HG02759 (cell line): ENCODE results near the gene SAMD7.

Experiments used
- ATAC-seq: cut with Tn5 transposase; IDR thresholded peaks from one replicate; pipeline ENCODE4 v1.9.1; 2021; ENCODE audit warnings: mild to moderate bottlenecking, moderate library complexity; ENCODE audit not compliant: unreplicated experiment

The SAMD7 gene

GRCh38 chr3:169907476-169907875 lies 3.9 kb upstream of the SAMD7 start:
- no peak for ATAC-seq

DNA sequence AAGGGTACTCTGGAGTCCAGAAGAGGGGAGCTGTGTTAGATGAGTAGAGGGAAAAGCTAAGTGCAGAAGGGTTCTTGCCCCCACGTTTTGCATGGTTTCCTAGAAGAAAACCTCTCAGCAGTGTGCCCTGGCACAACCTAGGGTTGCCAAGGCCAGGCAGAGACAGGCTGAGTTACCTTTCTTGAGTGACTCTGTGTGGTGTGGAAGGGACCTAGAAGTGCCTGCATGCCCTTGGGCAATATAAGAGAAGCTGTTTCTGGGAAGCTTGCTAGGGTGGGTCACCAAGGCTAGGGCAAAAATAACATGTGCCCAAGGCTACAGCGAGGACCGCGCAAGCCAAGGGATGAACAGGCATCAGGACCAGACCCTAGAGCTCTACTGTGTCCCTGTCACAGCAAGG lies 3.4 kb upstream of the SAMD7 start:
- ATAC-seq = no peak

- ATAC-seq = no peak
Measured at GRCh38 chr3:169913323-169913722, 2.0 kb downstream of the SAMD7 start.

- ATAC-seq = no peak
Measured at GRCh38 chr3:169914321-169914720, 2.9 kb downstream of the SAMD7 start.

GRCh38 chr3:169923189-169923588 lies 11.8 kb downstream of the SAMD7 start:
- ATAC-seq = no peak

DNA sequence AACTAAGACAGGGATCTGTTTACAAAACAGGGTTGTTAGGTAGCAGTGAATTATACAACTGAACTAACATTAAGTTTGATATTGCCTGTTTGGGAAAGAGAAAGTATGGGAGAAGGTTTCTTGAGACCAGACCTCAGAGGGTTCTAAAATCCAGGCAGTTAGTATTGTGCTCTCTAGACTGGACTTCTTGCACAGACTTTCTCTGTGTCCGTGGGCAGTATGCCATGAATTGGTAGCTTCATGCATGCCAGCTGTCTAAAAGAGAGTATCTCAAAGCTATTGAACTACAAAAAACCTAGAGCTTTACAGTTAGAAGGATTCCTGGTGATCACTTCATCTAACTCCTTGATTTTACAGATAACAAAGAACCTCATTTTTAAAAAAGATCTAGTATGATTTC lies 12.5 kb downstream of the SAMD7 start:
- ATAC-seq = no peak

- ATAC-seq = peak; percentile 28
Measured at GRCh38 chr3:169929830-169930519, 18.6 kb downstream of the SAMD7 start.

GRCh38 chr3:169930843-169931242 lies 19.5 kb downstream of the SAMD7 start:
- no peak for ATAC-seq

DNA sequence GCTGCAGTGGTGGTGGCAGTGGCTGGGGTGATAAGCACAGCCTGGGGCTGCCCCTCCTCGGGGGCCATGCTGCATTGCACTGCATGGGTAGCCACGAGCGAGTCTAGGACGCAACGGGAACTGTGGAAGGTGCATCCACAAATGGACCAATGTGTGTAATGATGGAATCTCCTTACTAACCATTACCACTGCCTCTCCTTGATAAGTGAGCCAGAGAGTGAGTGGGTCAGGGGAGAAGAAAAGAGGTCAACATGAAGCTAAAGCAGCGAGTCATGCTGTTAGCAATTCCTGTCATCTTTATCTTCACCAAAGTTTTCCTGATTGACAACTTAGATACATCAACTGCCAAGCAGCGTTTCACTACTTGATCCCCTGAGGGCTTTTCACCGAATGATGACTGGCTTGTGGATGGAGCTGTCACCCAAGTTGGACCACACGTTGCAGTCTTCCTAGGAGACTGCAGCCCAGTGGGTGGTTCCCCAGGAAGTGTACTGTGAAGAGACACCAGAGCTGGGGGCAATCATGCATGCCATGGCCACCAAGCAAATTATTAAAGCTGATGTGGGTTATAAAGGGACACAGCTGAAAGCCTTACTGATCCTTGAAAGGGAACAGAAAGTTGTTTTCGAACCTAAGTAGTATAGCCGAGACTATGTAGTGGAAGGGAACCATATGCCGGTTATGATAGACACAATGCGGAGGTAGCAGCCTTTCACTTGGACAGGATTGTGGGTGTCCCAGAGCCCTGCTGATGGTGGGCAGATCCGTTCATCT lies 20.6 kb downstream of the SAMD7 start:
- ATAC-seq = peak; percentile 95

DNA sequence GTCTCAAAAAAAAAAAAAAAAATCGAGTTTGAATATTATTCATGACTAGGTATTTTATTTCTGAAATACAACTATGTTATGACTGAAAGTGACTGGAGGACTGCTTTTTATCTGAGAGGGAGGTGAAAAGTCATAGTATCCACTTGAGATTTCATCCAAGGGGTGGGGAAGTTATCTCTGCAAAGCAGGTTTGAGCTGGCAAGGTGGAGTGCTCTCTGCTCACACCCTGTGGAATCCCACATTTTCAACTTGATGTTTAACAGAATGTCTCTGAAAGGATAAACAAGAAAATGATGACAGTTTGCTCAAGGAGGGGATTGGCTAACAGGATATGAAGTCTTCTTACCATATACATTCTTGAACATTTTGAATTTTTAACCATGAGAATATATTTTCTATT lies 27.9 kb downstream of the SAMD7 start:
- no peak for ATAC-seq

DNA sequence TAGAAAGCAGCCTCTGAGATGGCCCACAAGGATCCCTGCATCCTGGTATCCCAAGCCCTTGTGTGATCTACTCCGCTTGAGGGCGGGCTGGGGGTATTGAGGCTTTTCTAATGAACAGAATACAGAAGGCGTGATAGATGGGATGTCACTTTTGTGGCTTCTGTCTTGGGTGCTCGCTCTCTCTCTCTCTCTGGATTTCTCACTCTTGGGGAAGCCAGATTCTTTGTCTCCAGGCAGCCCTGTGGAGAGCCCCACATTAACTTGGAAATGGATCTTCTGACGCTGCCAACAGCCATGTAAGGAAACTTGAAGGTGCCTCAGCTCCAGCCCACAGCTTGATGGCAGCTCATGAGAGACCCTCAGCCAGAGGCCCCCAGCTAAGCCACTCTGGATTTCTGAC lies 28.4 kb downstream of the SAMD7 start:
- no peak for ATAC-seq

DNA sequence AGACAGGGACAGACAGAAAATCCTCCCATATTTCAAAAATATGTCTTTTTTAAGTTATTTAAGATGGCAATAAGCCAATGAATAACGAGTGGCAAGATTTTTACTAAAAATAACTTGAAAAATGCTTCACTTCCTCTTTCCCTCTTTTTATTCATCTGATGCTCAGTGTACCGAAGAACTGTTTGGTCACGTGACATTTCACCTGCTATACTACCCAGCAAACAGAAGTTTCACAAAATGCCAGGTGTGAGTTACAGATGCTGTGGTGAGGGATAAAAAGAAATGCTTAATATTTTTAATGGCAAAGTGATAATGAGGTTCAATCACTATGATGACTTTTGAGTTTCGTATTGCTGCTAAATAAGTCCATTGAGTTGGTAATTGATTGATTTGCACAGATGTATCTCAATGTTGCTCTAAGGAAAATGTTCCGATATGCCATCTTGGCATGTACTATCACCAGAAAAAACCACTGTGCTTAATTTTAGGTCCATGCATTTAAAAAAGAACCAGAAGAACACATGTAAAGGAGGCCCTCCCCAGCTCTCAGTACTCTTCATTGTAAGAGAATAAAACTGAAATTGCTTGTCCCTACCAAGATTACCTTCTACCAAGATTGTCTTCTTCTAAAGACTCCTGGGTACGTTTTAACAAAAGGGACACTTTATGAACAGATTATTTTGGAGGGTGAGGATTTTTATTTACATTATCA lies 29.3 kb downstream of the SAMD7 start:
- ATAC-seq = peak; percentile 80

GRCh38 chr3:169945313-169945712 lies 33.9 kb downstream of the SAMD7 start:
- peak; percentile 84 for ATAC-seq

DNA sequence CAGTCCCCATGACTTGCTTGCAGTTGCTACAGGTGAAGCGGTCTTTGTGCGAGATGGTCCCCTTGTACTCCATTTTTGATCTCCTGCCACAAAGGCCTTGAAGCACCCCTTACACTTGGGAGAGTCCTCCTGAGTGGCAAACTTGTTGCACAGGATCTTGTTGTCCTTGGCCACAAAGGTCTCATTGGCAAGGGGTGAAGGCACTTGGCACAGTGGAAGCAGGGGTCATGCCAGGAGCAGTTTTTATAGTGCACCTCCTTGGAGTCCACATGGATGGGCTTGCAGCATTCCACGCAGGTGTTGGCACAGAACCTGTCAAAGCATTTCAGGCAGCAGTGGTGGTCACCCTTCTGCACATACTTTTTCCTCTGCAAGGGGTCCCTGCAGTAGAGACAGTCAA lies 35.0 kb downstream of the SAMD7 start:
- no peak for ATAC-seq

GRCh38 chr3:169948559-169949448 lies 37.4 kb downstream of the SAMD7 start:
- no peak for ATAC-seq

DNA sequence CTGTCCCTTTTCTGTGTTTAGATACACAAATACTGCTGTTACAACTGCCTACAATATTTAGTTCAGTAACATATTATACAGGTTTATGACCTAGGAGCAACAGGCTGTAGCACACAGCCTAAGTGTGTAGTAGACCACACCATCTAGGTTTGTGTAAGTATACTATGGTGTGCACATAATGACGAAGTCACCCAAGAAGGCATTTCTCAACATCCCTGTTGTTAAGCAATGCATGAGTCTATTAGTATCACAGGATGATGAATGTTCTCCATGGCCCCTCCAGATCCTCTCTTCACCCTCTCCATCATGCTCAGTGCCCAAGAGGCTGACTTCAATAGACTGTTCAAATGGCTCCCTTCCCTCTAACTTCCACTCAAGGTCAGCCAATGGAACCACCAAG lies 40.7 kb downstream of the SAMD7 start:
- no peak for ATAC-seq

- ATAC-seq = peak; percentile 29
Measured at GRCh38 chr3:169953462-169954141, 42.2 kb downstream of the SAMD7 start.

DNA sequence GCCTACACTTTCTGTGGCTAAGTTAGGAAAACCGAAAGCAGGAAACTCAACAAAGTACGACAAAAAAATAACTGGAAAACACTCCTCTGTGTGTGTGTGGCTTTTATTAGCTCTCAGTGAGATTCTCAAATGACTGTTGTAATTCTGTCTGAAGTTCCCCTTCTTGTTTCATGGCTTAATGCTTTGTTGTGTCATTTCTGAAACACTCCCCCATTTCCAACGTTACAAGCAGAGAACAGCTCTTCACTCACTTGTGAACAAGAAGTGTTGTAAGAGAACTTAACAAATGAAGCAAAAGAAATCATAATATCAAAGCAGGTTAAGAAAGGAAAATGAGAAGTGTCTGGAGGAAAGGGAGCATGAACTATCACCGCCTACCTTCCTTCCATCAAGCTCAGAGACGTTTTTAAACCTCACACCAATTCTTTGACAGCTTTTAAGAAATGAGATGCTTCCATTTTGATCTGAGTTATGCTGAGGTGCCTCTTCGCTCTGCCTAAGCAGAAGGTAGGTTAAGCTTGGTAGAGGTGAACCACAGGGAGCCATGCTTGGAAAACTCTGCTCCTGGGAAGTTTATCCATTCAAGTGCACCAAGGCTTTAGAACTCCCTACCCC lies 42.9 kb downstream of the SAMD7 start:
- ATAC-seq = peak; percentile 84

GRCh38 chr3:169955406-169955805 lies 44.0 kb downstream of the SAMD7 start:
- no peak for ATAC-seq

DNA sequence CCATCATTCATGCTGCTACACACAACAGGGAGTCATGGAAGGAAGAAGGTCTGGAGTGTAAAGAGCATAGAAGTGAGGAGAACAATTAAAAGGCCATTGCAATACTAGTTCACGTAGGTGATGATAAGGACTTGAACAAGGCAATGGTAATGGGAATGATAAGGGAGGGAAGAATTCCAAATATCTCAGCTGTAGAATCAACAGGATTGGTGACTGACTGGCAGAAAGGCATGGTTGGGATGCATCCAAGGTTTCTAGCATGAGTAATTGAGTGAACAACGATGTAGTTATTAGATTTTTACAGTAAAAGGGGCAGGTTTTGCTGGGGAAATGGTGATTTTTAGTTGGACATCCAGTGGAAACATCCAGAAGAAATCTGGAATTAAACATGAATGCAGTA lies 52.8 kb downstream of the SAMD7 start:
- ATAC-seq = no peak
